ENCODE data around the gene MRTO4. TPM values are rescaled to one million over a fixed set of nuclear protein-coding genes. Genes with fewer than 3 reads are reported as not detected.
"Not testable (repeated sequence)": the region's sequence is repeated elsewhere in the genome, so short reads cannot be mapped to it uniquely, and the experiment has no call there.

MRTO4 gene
- total RNA-seq, 1 donor from 2014 or later = 20.4 TPM

DNA sequence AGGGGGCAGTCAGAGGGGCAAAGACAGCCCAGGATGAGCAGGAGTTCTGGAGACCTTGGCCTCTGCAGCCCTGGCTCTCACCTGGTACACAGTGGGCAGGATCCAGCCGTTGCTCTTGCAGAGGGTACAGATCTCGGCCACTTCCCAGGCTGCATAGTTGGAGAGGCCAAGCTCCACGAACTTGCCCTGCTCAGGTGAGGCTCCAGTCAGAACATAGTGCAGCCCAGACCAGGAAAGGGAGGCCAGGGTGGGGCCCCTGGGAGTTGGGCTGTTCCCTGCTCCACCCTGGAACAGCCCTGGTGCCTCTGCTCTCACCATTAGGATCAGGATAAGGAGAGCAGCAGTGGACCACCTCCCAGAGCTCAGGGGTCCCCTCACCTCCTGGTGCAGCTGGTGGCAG is 34.2 kb downstream of the MRTO4 start:
- not testable (repeated sequence) for H3K27ac ChIP-seq (ENCODE audit: low read depth, low read length); H3K36me3 ChIP-seq (ENCODE audit: control insufficient read depth in 3 of 3, insufficient read depth in 3 of 3, low read length in 3 of 3); H3K4me3 ChIP-seq (ENCODE audit: low read length in 3 of 3); H3K9me3 ChIP-seq (ENCODE audit: control insufficient read depth in 3 of 3, low read length in 3 of 3); H3K9ac ChIP-seq (ENCODE audit: low read depth in 1 of 3, low read length in 3 of 3); H3K27me3 ChIP-seq (ENCODE audit: control insufficient read depth in 3 of 3, insufficient read depth in 3 of 3, low read length in 3 of 3)
- H3K4me1 ChIP-seq (ENCODE audit: control insufficient read depth in 3 of 3, insufficient read depth in 3 of 3, low read length in 3 of 3) = peaks cover 5 to 10% (median 5%) of the 10 kb centered on the region in 3 donors

DNA sequence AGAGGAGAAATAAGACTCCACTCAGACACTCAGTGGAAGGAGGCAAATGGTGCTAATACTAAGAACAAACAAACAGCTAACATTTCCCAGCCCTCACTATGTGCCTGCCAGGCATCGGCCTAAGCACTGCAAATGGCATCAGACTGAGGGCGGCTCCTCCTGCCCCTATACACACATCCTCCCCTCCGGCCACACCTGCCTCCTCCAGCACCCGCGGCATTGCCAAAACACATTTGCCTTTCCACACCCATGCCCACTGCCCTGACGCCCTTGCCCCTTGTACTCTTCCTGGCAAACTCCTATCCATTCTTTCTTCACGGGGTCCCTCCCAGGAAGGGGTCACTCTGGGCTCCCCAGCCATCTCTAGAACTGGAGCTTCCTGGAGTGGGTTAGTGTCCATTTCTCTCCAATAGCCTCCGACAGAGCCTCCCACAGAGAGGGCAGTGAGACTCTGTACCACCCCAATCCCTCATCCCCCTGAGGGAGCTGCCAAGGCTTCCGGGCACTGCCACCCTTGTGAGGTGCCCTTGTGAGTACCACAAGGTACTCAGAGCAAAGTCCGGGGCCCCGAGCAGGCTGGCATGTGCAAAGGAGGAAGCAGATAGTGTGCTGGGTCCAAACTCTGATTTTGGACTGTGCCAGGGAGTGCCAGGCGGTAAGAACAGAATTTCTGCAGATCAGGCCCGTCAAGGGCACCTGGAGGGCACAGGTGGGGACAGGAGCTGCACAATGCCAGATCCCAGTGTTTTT is 36.0 kb downstream of the MRTO4 start:
- H3K27ac ChIP-seq (ENCODE audit: low read depth, low read length) = no peak overlapping the region
- H3K36me3 ChIP-seq (ENCODE audit: control insufficient read depth in 3 of 3, insufficient read depth in 3 of 3, low read length in 3 of 3) = peaks cover 0 to 4% (median 0%) of the 10 kb centered on the region in 3 donors
- peaks cover 5 to 10% (median 5%) of the 10 kb centered on the region in 3 donors for H3K4me1 ChIP-seq (ENCODE audit: control insufficient read depth in 3 of 3, insufficient read depth in 3 of 3, low read length in 3 of 3)
- H3K4me3 ChIP-seq (ENCODE audit: low read length in 3 of 3) = no peak overlapping the region
- no peaks in the 10 kb centered on the region for H3K27me3 ChIP-seq (ENCODE audit: control insufficient read depth in 3 of 3, insufficient read depth in 3 of 3, low read length in 3 of 3)
- H3K9me3 ChIP-seq (ENCODE audit: control insufficient read depth in 3 of 3, low read length in 3 of 3) = no peaks in the 10 kb centered on the region
- no peak overlapping the region for H3K9ac ChIP-seq (ENCODE audit: low read depth in 1 of 3, low read length in 3 of 3)

DNA sequence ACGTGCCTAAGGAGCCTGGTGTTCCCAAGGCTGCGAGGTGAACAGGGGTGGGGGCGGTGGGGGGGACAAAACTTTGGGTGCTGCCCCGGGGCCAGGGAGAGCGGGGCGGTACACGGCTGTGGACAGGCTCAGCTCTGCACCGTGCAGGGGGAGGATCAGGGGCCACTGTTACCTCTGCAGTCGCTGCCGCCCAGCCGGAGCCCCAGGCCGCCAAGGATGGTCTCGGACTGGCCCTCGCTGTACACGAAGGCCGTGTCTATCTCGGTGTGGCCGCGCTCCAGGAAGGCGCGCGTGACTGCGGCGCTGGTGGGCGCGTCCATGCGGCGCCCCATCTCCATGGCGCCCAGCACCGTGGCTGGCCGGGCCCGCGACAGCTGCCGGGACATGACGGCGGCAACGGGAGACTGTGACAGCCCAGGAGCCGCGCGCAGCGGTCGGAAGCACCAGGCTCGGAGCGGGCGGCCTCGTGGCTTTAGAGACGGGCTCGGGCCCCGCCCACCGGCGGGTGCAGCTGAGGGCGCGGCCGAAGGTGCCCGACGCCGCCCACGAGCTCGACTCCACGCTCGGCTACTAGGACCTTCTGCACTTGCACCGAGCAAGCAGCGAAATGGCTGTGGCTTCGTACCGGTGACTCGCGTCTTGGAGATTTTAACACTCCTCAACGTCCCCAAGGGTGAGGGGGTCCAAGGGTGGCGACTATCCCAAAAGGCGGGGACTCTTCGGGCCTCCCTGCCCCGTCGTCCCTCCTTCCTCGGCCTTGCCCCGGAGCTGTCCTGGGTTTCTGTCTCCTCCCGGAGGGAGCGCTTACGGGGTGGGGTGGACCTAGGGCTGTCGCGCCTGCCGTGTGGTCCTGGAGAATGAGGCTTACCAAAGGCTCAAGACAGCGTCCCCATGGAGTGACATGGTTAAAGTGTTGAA is 37.0 kb downstream of the MRTO4 start, which contains the start of gene AKR7A3:
Gene AKR7A3 (minus strand): TSS at position 447 of the 918 bp plus-strand sequence. CDS start 61 bp downstream, at position 386.
- Histone ChIP-seq H3K9ac (ENCODE audit: low read depth in 1 of 3, low read length in 3 of 3) (peak within 1 kb of the TSS; percentile 54 to 76 (median 57)), H3K4me1 (ENCODE audit: control insufficient read depth in 3 of 3, insufficient read depth in 3 of 3, low read length in 3 of 3) (peaks cover 5 to 10% (median 5%) of the 10 kb centered on the region in 3 donors), H3K4me3 (ENCODE audit: low read length in 3 of 3) (peak within 1 kb of the TSS; percentile 60 to 78 (median 74))
- H3K9me3 ChIP-seq (ENCODE audit: control insufficient read depth in 3 of 3, low read length in 3 of 3); H3K27ac ChIP-seq (ENCODE audit: low read depth, low read length); H3K36me3 ChIP-seq (ENCODE audit: control insufficient read depth in 3 of 3, insufficient read depth in 3 of 3, low read length in 3 of 3); H3K27me3 ChIP-seq (ENCODE audit: control insufficient read depth in 3 of 3, insufficient read depth in 3 of 3, low read length in 3 of 3): not testable (repeated sequence)

DNA sequence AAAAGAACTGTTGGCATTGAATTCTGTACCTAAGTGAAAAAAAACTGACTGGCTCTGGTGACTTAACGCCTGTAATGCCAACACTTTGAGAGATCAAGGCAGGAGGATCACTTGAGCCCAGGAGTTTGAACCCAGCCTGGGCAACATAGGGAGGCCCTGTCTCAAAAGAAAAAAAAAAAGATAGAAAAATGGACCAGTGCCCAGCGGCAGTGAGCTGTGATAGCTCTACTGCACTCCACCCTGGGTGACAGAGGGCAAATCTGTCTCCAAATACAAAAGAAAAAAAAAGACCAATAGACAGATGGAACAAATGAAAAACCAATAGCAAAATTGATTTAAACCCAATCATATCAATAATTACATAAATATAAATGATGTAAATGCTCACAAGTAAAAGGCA is 37.6 kb downstream of the MRTO4 start:
- Histone ChIP-seq H3K27me3 (ENCODE audit: control insufficient read depth in 3 of 3, insufficient read depth in 3 of 3, low read length in 3 of 3) (no peaks in the 10 kb centered on the region), H3K4me3 (ENCODE audit: low read length in 3 of 3) (peak overlapping the region; percentile 60 to 78 (median 74)), H3K27ac (ENCODE audit: low read depth, low read length) (no peak overlapping the region), H3K9ac (ENCODE audit: low read depth in 1 of 3, low read length in 3 of 3) (peak overlapping the region; percentile 54 to 76 (median 57)), H3K4me1 (ENCODE audit: control insufficient read depth in 3 of 3, insufficient read depth in 3 of 3, low read length in 3 of 3) (peaks cover 5 to 10% (median 5%) of the 10 kb centered on the region in 3 donors), H3K36me3 (ENCODE audit: control insufficient read depth in 3 of 3, insufficient read depth in 3 of 3, low read length in 3 of 3) (no peaks in the 10 kb centered on the region), H3K9me3 (ENCODE audit: control insufficient read depth in 3 of 3, low read length in 3 of 3) (peaks cover 0 to under 1% (median 0%) of the 10 kb centered on the region in 3 donors)

DNA sequence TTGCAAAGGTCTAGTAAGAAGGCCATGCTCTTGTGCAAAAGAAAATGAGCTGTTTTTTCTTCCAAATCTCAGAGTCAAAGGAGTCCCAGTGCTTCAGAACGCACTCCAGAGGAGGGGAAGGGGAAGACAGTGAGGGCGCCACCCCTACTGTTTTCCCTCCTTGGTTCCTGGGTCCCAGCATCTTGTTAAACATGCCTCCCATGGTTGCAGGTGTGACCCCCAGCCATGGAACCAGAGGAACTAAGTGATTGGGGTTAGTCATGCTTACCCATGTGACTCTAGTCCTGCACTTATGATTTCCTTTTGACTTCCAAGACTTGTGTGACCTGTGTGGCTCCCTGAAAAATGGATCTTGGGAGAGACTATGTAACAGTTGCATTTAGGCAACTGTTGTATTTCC is 43.0 kb downstream of the MRTO4 start:
- Histone ChIP-seq H3K9me3 (ENCODE audit: control insufficient read depth in 3 of 3, low read length in 3 of 3) (peaks cover 0 to 6% (median 4%) of the 10 kb centered on the region in 3 donors), H3K36me3 (ENCODE audit: control insufficient read depth in 3 of 3, insufficient read depth in 3 of 3, low read length in 3 of 3) (no peaks in the 10 kb centered on the region), H3K27me3 (ENCODE audit: control insufficient read depth in 3 of 3, insufficient read depth in 3 of 3, low read length in 3 of 3) (no peaks in the 10 kb centered on the region), H3K27ac (ENCODE audit: low read depth, low read length) (no peak overlapping the region), H3K4me1 (ENCODE audit: control insufficient read depth in 3 of 3, insufficient read depth in 3 of 3, low read length in 3 of 3) (peaks cover 0 to 2% (median 0%) of the 10 kb centered on the region in 3 donors), H3K4me3 (ENCODE audit: low read length in 3 of 3) (no peak overlapping the region), H3K9ac (ENCODE audit: low read depth in 1 of 3, low read length in 3 of 3) (no peak overlapping the region)

DNA sequence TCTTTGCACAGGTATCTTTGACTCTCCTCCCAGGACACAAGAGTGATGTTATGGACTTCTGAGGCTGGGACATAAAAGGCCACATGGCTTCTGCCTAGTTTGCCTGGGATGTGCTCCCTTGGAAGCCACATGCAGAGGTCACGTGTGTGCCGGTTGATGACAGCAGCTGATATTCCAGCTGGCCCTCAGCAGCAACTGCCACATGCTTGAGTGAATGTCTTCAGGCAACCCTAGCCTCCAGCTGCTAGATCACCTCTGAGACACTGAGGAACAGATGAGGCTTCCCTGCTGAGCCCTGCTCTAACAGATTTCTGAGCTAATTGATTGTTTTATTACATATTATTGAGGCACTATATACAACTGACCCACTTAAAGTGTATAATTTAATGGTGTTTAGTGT is 48.6 kb downstream of the MRTO4 start:
- Histone ChIP-seq H3K36me3 (ENCODE audit: control insufficient read depth in 3 of 3, insufficient read depth in 3 of 3, low read length in 3 of 3) (peaks cover 10 to 22% (median 20%) of the 10 kb centered on the region in 3 donors), H3K4me1 (ENCODE audit: control insufficient read depth in 3 of 3, insufficient read depth in 3 of 3, low read length in 3 of 3) (no peaks in the 10 kb centered on the region), H3K27ac (ENCODE audit: low read depth, low read length) (no peak overlapping the region), H3K9ac (ENCODE audit: low read depth in 1 of 3, low read length in 3 of 3) (no peak overlapping the region), H3K4me3 (ENCODE audit: low read length in 3 of 3) (no peak overlapping the region), H3K9me3 (ENCODE audit: control insufficient read depth in 3 of 3, low read length in 3 of 3) (no peaks in the 10 kb centered on the region), H3K27me3 (ENCODE audit: control insufficient read depth in 3 of 3, insufficient read depth in 3 of 3, low read length in 3 of 3) (no peaks in the 10 kb centered on the region)

DNA sequence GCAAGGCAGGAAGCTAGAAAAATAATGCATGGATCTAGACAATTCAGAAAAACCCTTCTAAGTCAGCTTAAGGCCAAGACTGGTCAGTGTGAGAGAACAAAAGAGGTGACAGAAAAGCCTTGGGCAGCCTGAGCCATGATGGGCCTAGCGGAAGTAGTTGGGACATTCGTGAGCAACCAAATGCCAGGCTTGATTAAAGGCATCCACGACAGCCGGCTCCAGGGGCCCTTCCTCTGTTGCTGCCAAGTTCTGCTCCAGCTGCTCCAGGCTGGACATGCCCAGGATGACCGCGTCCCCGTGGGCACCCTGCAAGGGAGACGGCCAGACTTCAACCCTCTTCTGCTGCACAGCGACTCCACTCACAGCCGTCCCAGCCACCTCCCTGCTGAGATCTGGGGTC is 52.5 kb downstream of the MRTO4 start:
- peaks cover 30 to 53% (median 48%) of the 10 kb centered on the region in 3 donors for H3K36me3 ChIP-seq (ENCODE audit: control insufficient read depth in 3 of 3, insufficient read depth in 3 of 3, low read length in 3 of 3)
- H3K27ac ChIP-seq (ENCODE audit: low read depth, low read length); H3K9me3 ChIP-seq (ENCODE audit: control insufficient read depth in 3 of 3, low read length in 3 of 3); H3K4me3 ChIP-seq (ENCODE audit: low read length in 3 of 3); H3K4me1 ChIP-seq (ENCODE audit: control insufficient read depth in 3 of 3, insufficient read depth in 3 of 3, low read length in 3 of 3); H3K9ac ChIP-seq (ENCODE audit: low read depth in 1 of 3, low read length in 3 of 3); H3K27me3 ChIP-seq (ENCODE audit: control insufficient read depth in 3 of 3, insufficient read depth in 3 of 3, low read length in 3 of 3): not testable (repeated sequence)

DNA sequence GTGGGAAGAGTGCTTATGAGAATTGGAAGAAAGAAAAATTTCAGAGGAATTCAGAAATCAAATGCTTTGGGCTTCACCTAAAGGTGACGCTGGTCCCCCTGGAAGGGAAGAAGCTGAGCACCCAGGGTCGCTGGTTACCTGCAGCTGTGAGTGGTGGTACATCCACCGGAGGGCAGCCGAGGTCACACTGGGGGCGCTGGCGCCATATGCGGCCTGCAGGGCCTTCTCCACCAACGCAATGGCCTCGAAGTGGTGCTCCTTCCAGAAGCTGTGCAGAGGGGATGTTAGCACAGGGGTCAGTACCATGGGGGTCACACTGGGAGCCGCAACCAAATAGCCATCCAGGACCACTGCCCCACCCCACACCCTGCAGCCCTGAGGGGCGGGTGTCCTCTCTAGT is 54.3 kb downstream of the MRTO4 start:
- peaks cover 30 to 51% (median 48%) of the 10 kb centered on the region in 3 donors for H3K36me3 ChIP-seq (ENCODE audit: control insufficient read depth in 3 of 3, insufficient read depth in 3 of 3, low read length in 3 of 3)

DNA sequence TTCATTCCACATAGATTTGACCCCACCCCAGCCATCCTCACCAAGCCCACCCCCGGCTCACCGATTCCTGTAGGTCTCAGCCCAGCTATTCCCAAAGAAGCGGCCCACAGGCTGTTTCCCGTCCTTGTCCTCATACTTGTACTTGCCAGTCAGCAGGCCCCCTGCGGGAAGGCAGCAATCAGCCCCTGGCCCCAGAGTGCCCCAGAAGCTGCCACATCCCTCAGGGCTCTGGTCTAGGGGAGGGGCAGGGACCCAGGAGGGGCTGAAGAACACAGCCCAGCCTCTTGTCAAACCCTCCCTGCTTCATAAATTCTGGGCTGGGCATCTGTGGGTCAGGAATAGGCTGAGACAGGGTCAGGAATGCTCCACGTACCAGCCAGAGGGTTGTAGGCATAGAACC is 55.3 kb downstream of the MRTO4 start:
- H3K9me3 ChIP-seq (ENCODE audit: control insufficient read depth in 3 of 3, low read length in 3 of 3) = no peaks in the 10 kb centered on the region
- H3K36me3 ChIP-seq (ENCODE audit: control insufficient read depth in 3 of 3, insufficient read depth in 3 of 3, low read length in 3 of 3) = peaks cover 30 to 51% (median 48%) of the 10 kb centered on the region in 3 donors
- H3K9ac ChIP-seq (ENCODE audit: low read depth in 1 of 3, low read length in 3 of 3) = no peak overlapping the region

More for the DNA sequence above, 54.3 kb downstream of the MRTO4 start:
- H3K4me1 ChIP-seq (ENCODE audit: control insufficient read depth in 3 of 3, insufficient read depth in 3 of 3, low read length in 3 of 3) = peaks cover 4 to 5% (median 4%) of the 10 kb centered on the region in 3 donors
- H3K27me3 ChIP-seq (ENCODE audit: control insufficient read depth in 3 of 3, insufficient read depth in 3 of 3, low read length in 3 of 3) = no peaks in the 10 kb centered on the region
- H3K9me3 ChIP-seq (ENCODE audit: control insufficient read depth in 3 of 3, low read length in 3 of 3) = no peaks in the 10 kb centered on the region
- no peak overlapping the region for H3K27ac ChIP-seq (ENCODE audit: low read depth, low read length)
- no peak overlapping the region for H3K4me3 ChIP-seq (ENCODE audit: low read length in 3 of 3)
- H3K9ac ChIP-seq (ENCODE audit: low read depth in 1 of 3, low read length in 3 of 3) = no peak overlapping the region

More for the DNA sequence above, 55.3 kb downstream of the MRTO4 start:
- peaks cover 11 to 13% (median 13%) of the 10 kb centered on the region in 3 donors for H3K4me1 ChIP-seq (ENCODE audit: control insufficient read depth in 3 of 3, insufficient read depth in 3 of 3, low read length in 3 of 3)
- no peaks in the 10 kb centered on the region for H3K27me3 ChIP-seq (ENCODE audit: control insufficient read depth in 3 of 3, insufficient read depth in 3 of 3, low read length in 3 of 3)
- no peak overlapping the region for H3K4me3 ChIP-seq (ENCODE audit: low read length in 3 of 3)
- H3K27ac ChIP-seq (ENCODE audit: low read depth, low read length) = no peak overlapping the region

All from skeletal muscle tissue (tissue), 4 donors.